Trophoblast cell (in vitro differentiated cells and primary cell): ENCODE measurements around the gene PDHX.
"Not testable (repeated sequence)": the region's sequence is repeated elsewhere in the genome, so short reads cannot be mapped to it uniquely, and the experiment has no call there.

Experiments used
- DNase-seq, 2 donors: peaks; one replicate each; pipeline ENCODE4 v3.0.0-alpha.2; 2016
- H2AFZ ChIP-seq: 2 replicates; pipeline ENCODE4 v1.6.1; 2013; ENCODE audit warnings: low read length, moderate library complexity, mild to moderate bottlenecking; ENCODE audit not compliant: insufficient read depth, poor library complexity
- H2AK5ac ChIP-seq: 2 replicates; pipeline ENCODE4 v1.6.1; 2013; ENCODE audit warnings: mild to moderate bottlenecking, low read length
- H2BK120ac ChIP-seq: 2 replicates; pipeline ENCODE4 v1.6.1; 2013; ENCODE audit warnings: low read length, mild to moderate bottlenecking, moderate library complexity; ENCODE audit not compliant: insufficient read depth, poor library complexity
- H2BK12ac ChIP-seq: 2 replicates; pipeline ENCODE4 v1.6.1; 2013; ENCODE audit warnings: mild to moderate bottlenecking, low read length, moderate library complexity
- H2BK5ac ChIP-seq: 2 replicates; pipeline ENCODE4 v1.6.1; 2013; ENCODE audit warnings: low read length, low read depth, moderate library complexity, mild to moderate bottlenecking; ENCODE audit not compliant: poor library complexity
- H3K14ac ChIP-seq: 2 replicates; pipeline ENCODE4 v1.6.1; 2013; ENCODE audit warnings: mild to moderate bottlenecking, low read length
- H3K18ac ChIP-seq: 2 replicates; pipeline ENCODE4 v1.6.1; 2013; ENCODE audit warnings: mild to moderate bottlenecking, low read length
- H3K23ac ChIP-seq: 2 replicates; pipeline ENCODE4 v1.6.1; 2013; ENCODE audit warnings: low read length
- H3K27ac ChIP-seq: 2 replicates; pipeline ENCODE4 v1.5.1; 2013; ENCODE audit warnings: low read depth, mild to moderate bottlenecking, inconsistent platforms, low read length, moderate library complexity
- H3K27me3 ChIP-seq: 2 replicates; pipeline ENCODE4 v1.6.1; 2013; ENCODE audit warnings: inconsistent platforms, mild to moderate bottlenecking, low read length, moderate library complexity; ENCODE audit not compliant: insufficient read depth
- H3K36me3 ChIP-seq, 2 experiments: 1 replicate in 1 of 2; 2 replicates in 1 of 2; pipeline ENCODE4 v1.6.1; 2013; ENCODE audit warnings: low read length in 2 of 2, mild to moderate bottlenecking in 2 of 2, moderate library complexity in 1 of 2; ENCODE audit not compliant: insufficient read depth in 2 of 2, control insufficient read depth in 1 of 2
- H3K4ac ChIP-seq: 2 replicates; pipeline ENCODE4 v1.6.1; 2013; ENCODE audit warnings: low read depth, mild to moderate bottlenecking, low read length, moderate library complexity
- H3K4me1 ChIP-seq, 2 experiments: 1 replicate in 1 of 2; 2 replicates in 1 of 2; pipeline ENCODE4 v1.6.1; 2013; ENCODE audit warnings: low read length in 2 of 2, mild to moderate bottlenecking in 2 of 2, moderate library complexity in 1 of 2; ENCODE audit not compliant: insufficient read depth in 2 of 2, control insufficient read depth in 1 of 2
- H3K4me2 ChIP-seq: 2 replicates; pipeline ENCODE4 v1.6.1; 2013; ENCODE audit warnings: inconsistent platforms, mild to moderate bottlenecking, low read length, moderate library complexity
- H3K4me3 ChIP-seq: 2 replicates; pipeline ENCODE4 v1.5.1; 2013; ENCODE audit warnings: mild to moderate bottlenecking, low read depth, low read length, inconsistent platforms
- H3K79me1 ChIP-seq: one replicate; pipeline ENCODE4 v1.6.1; 2013; ENCODE audit warnings: low read length
- H3K79me2 ChIP-seq: 2 replicates; pipeline ENCODE4 v1.6.1; 2013; ENCODE audit warnings: low read length, mild to moderate bottlenecking; ENCODE audit not compliant: control insufficient read depth, insufficient read depth, poor library complexity
- H3K9ac ChIP-seq: 2 replicates; pipeline ENCODE4 v1.6.1; 2013; ENCODE audit warnings: mild to moderate bottlenecking, low read length
- H3K9me3 ChIP-seq: 2 replicates; pipeline ENCODE4 v1.6.1; 2013; ENCODE audit warnings: low read depth, mild to moderate bottlenecking, control low read depth, inconsistent platforms, low read length; ENCODE audit not compliant: insufficient read depth
- H4K12ac ChIP-seq: 2 replicates; pipeline ENCODE4 v1.6.1; 2013; ENCODE audit warnings: low read depth, mild to moderate bottlenecking, low read length, moderate library complexity
- H4K8ac ChIP-seq: 2 replicates; pipeline ENCODE4 v1.6.1; 2013; ENCODE audit warnings: low read depth, mild to moderate bottlenecking, low read length, moderate library complexity
- H4K91ac ChIP-seq: one replicate; pipeline ENCODE4 v1.6.1; 2013; ENCODE audit warnings: low read depth, mild to moderate bottlenecking, low read length, moderate library complexity
- WGBS: extraction: QIAGEN DNeasy Blood & Tissue Kit; methylation state at CpG from one replicate; pipeline ENCODE4 v1.1.7; 2013; ENCODE audit warnings: missing lambda C conversion rate; ENCODE audit not compliant: insufficient read length, insufficient coverage; ENCODE audit errors: extremely low coverage; 5-methylcytosine and 5-hydroxymethylcytosine counted together

The PDHX gene

DNA sequence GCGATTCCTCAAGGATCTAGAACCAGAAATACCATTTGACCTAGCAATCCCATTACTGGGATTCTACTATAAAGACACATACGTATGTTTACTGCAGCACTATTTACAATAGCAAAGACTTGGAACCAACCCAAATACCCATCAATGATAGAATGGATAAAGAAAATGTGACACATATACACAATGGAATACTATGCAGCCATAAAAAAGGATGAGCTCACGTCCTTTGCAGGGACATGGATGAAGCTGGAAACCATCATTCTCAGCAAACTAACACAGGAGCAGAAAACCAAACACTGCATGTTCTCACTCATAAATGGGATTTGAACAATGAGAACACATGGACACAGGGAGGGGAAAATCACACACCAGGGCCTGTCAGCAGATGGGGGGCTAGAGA is 20.2 kb upstream of the PDHX start:
- H2AK5ac ChIP-seq, H3K18ac ChIP-seq, H3K79me2 ChIP-seq, H3K14ac ChIP-seq, H2BK120ac ChIP-seq, H2BK5ac ChIP-seq, H4K8ac ChIP-seq, H4K12ac ChIP-seq, H3K4me1 ChIP-seq, H3K27ac ChIP-seq, H2BK12ac ChIP-seq, H3K9me3 ChIP-seq, DNase-seq, H3K23ac ChIP-seq, H4K91ac ChIP-seq, H3K4me2 ChIP-seq, H3K79me1 ChIP-seq, H3K4me3 ChIP-seq, H3K9ac ChIP-seq, H3K4ac ChIP-seq, H3K36me3 ChIP-seq, H2AFZ ChIP-seq, H3K27me3 ChIP-seq: not testable (repeated sequence)
- WGBS = no CpG with 5 or more reads among the region's 3 CpGs

DNA sequence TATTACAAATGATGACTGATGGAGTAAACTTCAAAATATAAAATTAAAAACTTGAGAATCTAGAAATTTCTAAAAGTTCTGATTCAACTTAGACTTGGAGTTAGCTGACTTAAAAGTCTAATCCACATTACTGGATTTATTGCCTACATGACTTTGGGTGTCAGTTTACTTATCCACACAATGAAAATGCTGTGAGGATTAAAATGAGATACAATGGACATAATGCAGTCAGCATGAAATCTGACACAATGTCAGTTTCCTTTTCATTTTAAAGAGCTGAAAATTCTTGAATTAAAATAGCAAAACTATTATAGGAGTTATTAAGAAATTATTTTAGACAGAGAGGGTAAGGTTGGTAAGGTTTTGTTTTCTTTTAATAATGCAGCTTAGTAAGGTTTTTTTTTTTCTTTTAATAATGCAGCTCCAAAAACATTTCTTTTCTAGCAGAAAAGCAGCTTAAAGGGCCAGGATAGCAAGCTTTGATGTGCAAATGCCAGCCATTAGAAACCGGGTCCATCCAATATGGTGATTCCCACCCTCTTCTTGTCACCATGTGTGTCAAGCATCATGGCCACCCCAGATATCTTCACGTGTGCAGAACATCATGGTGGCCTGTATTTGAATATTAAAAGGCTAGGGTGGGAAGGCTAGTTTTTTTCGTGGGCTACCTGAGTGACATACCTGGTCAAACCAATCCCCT is 19.1 kb upstream of the PDHX start:
- no peak overlapping the region for H3K4ac ChIP-seq
- H3K9me3 ChIP-seq = peaks cover 8% of the 10 kb centered on the region
- H3K4me3 ChIP-seq = no peak overlapping the region
- H2BK120ac ChIP-seq = no peak overlapping the region
- no peak overlapping the region for H3K9ac ChIP-seq
- H4K8ac ChIP-seq = no peak overlapping the region
- H3K36me3 ChIP-seq = peaks cover 0 to 3% of the 10 kb centered on the region in 2 experiments
- no peak overlapping the region for H3K14ac ChIP-seq
- no peak overlapping the region for H2AK5ac ChIP-seq
- DNase-seq = no peak
- no peaks in the 10 kb centered on the region for H3K27me3 ChIP-seq
- no peak overlapping the region for H3K18ac ChIP-seq
- H4K91ac ChIP-seq = no peak overlapping the region
- no peak overlapping the region for H3K23ac ChIP-seq
- WGBS = no CpG with 5 or more reads among the region's 3 CpGs
- H2BK5ac ChIP-seq = no peak overlapping the region
- no peak overlapping the region for H2BK12ac ChIP-seq
- H3K4me1 ChIP-seq = no peaks in the 10 kb centered on the region
- H3K79me2 ChIP-seq = no peaks in the 10 kb centered on the region
- H3K79me1 ChIP-seq = no peaks in the 10 kb centered on the region
- no peak overlapping the region for H2AFZ ChIP-seq
- no peak overlapping the region for H3K27ac ChIP-seq
- no peak overlapping the region for H3K4me2 ChIP-seq
- no peak overlapping the region for H4K12ac ChIP-seq

DNA sequence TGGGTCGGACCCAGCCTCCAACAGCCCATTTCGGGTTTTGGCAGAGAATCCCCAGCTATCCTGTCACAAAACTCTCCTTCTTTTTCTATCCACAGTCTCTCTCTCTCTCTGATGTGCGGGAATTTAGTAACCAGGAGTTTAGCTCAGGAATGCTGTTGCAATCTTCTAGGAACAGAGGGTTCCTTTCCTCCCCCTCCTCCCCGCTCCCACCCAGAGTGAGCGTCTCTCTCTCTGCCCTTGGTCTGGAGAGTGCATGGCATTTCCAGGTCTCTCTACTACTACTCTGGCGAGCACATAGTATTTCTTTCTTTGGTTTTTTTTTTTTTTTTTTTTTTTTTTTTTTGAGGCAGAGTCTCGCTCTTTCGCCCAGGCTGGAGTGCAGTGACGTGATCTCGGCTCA is 17.9 kb upstream of the PDHX start:
- Histone ChIP-seq H3K9me3 (peaks cover 8% of the 10 kb centered on the region), H3K14ac (no peak overlapping the region), H2AK5ac (no peak overlapping the region), H3K4me2 (no peak overlapping the region), H3K27me3 (no peaks in the 10 kb centered on the region), H3K9ac (no peak overlapping the region), H4K12ac (no peak overlapping the region), H2BK5ac (no peak overlapping the region), H2BK120ac (no peak overlapping the region), H3K36me3 (peaks cover 0 to 3% of the 10 kb centered on the region in 2 experiments), H4K91ac (no peak overlapping the region), H4K8ac (no peak overlapping the region), H2BK12ac (no peak overlapping the region), H3K79me2 (no peaks in the 10 kb centered on the region), H3K18ac (no peak overlapping the region), H2AFZ (no peak overlapping the region), H3K4me1 (no peaks in the 10 kb centered on the region), H3K4ac (no peak overlapping the region), H3K23ac (no peak overlapping the region), H3K27ac (no peak overlapping the region), H3K79me1 (no peaks in the 10 kb centered on the region), H3K4me3 (no peak overlapping the region)
- DNase-seq = no peak
- no CpG with 5 or more reads among the region's 10 CpGs for WGBS

DNA sequence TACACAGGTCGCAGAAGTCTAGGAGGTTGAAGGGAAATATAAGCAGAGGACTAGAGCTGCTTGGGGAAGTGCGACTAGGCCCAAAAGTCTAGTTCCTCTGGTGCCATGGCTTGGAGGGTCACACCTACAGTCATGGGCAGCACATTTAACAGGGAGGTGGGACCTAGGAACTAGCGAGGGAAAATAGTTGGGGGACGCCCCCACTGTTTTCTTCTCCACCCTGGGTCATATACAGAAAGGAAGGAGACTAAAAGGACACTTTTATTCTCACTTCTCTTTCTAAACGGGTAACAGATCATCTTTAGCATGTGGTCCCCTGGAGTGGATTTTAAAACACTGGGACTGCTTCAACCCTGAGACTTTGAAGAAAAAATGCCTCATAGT is 16.8 kb upstream of the PDHX start:
- no peak overlapping the region for H2AK5ac ChIP-seq
- H3K4me2 ChIP-seq = no peak overlapping the region
- H4K12ac ChIP-seq = no peak overlapping the region
- H3K14ac ChIP-seq = no peak overlapping the region
- H3K4me3 ChIP-seq = no peak overlapping the region
- H3K9ac ChIP-seq = no peak overlapping the region
- WGBS = no CpG with 5 or more reads among the region's 5 CpGs
- H3K27me3 ChIP-seq = no peaks in the 10 kb centered on the region
- no peak for DNase-seq
- peaks cover 8% of the 10 kb centered on the region for H3K9me3 ChIP-seq
- H2BK120ac ChIP-seq = no peak overlapping the region
- no peak overlapping the region for H3K23ac ChIP-seq
- no peaks in the 10 kb centered on the region for H3K4me1 ChIP-seq
- H3K36me3 ChIP-seq = peaks cover 0 to 3% of the 10 kb centered on the region in 2 experiments
- no peak overlapping the region for H2BK12ac ChIP-seq
- H2AFZ ChIP-seq = no peak overlapping the region
- no peaks in the 10 kb centered on the region for H3K79me1 ChIP-seq
- H4K8ac ChIP-seq = no peak overlapping the region
- H4K91ac ChIP-seq = no peak overlapping the region
- H3K4ac ChIP-seq = no peak overlapping the region
- no peak overlapping the region for H2BK5ac ChIP-seq
- H3K27ac ChIP-seq = no peak overlapping the region
- no peaks in the 10 kb centered on the region for H3K79me2 ChIP-seq
- no peak overlapping the region for H3K18ac ChIP-seq
